Activated CD8-positive, alpha-beta memory T cell treated with anti-CD3 and anti-CD28 coated beads for 36 hours (primary cell): ENCODE results near the gene HES3. TPM values are rescaled to one million over a fixed set of nuclear protein-coding genes. Genes with fewer than 3 reads are reported as not detected.

Source experiments
- CTCF ChIA-PET: fragments of 350-600 bp; sonication (Branson Sonifier 250); formaldehyde crosslinking; loops from one replicate; lab custom pipeline; 2021; ENCODE audit warnings: antibody characterized with exemption; lab: Charles Lee
- POLR2A ChIA-PET: fragments of 350-600 bp; sonication (Branson Sonifier 250); formaldehyde crosslinking; loops from one replicate; lab custom pipeline; 2021; ENCODE audit warnings: antibody characterized with exemption; lab: Charles Lee
- total RNA-seq, 2 experiments: library from RNA; stranded (reverse); gene quantifications; one replicate each; pipeline ENCODE4 v1.2.3, GENCODE V29; 2021

Gene HES3
- total RNA-seq, 2 experiments from 2014 or later = not detected

- ChIA-PET CTCF (interaction anchor here (1.7 kb wide), 1 partner anchor 23 kb away, joined by 6 read pairs; no protein-coding TSS in a partner anchor), POLR2A (no interaction called here)
Measured at GRCh38 chr1:6269296-6269695, 25.3 kb downstream of the HES3 start.

- ChIA-PET CTCF (interaction anchor here (1.7 kb wide), 1 partner anchor 23 kb away, joined by 6 read pairs; no protein-coding TSS in a partner anchor), POLR2A (no interaction called here)
Measured at GRCh38 chr1:6269720-6270400, 25.9 kb downstream of the HES3 start.

DNA sequence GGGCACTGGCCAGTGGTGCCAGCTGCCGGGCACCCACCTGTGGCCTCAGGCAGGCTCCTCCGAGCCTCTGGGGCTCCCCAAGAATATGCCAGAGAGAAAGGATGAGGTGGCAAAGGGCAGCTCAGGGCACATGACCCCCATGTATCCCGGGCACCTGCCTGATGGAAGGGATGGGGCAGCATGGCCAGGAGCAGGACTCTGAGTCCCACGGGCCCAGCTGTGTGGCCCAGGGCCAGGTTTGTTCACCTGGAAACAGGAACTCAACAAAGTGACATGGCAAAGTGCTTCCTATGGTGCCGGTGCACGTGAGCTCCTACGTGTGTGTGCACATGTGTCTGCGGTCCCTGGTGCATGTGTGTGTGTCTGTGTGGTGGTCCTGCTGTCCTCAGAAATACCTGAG lies 26.4 kb downstream of the HES3 start:
- POLR2A ChIA-PET = no interaction called here
- CTCF ChIA-PET = no interaction called here

- POLR2A ChIA-PET = no interaction called here
- CTCF ChIA-PET = no interaction called here
Measured at GRCh38 chr1:6271006-6271405, 27.0 kb downstream of the HES3 start.

GRCh38 chr1:6271554-6271953 lies 27.6 kb downstream of the HES3 start:
- ChIA-PET CTCF (no interaction called here), POLR2A (no interaction called here)

DNA sequence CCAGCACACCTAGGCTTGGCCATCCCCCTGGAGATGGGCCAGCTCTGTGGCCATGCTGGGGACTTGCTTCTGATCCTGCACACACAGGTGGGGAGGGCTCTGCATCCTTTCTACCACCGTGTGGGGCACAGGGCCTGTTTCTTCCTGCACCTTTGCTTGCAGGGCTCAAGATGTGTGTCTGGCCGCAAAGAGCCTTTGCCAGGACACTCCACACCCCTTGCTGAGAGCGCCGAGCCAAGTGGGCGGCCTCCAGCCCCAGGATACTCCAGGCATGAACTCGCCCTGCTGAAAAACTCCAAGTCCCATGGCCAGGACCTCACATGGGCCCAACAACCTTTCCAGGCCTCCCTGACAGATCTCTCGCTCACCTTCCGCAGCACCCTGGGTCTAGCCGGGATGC lies 28.5 kb downstream of the HES3 start:
- ChIA-PET CTCF (no interaction called here), POLR2A (no interaction called here)

DNA sequence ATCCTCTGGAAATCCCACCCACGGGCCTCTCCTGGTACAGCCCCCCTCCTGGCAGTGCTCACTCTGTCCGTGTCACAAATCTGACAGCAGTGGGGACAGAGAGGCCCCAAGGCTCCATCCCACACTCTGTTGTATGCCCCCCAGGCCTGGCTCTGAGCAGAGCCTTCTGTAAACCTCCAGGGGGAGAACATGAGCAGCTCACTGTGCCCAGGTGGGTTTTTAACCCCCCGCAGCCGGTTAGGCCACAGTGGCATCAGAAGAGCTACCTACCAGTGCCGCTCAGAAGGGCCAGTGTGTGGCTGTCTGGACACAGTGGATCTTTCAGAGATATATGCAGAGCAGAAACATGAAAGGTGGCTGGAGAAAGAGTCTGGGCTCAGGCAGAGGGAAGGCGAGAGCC lies 28.9 kb downstream of the HES3 start:
- CTCF ChIA-PET = no interaction called here
- POLR2A ChIA-PET = no interaction called here

GRCh38 chr1:6273380-6273891 lies 29.5 kb downstream of the HES3 start:
- ChIA-PET POLR2A (no interaction called here), CTCF (no interaction called here)

- POLR2A ChIA-PET = no interaction called here
- CTCF ChIA-PET = no interaction called here
Measured at GRCh38 chr1:6274102-6274501, 30.1 kb downstream of the HES3 start.

- ChIA-PET POLR2A (no interaction called here), CTCF (no interaction called here)
Measured at GRCh38 chr1:6274622-6275139, 30.7 kb downstream of the HES3 start.

GRCh38 chr1:6275826-6276782 lies 32.1 kb downstream of the HES3 start:
- CTCF ChIA-PET = no interaction called here
- POLR2A ChIA-PET = no interaction called here

DNA sequence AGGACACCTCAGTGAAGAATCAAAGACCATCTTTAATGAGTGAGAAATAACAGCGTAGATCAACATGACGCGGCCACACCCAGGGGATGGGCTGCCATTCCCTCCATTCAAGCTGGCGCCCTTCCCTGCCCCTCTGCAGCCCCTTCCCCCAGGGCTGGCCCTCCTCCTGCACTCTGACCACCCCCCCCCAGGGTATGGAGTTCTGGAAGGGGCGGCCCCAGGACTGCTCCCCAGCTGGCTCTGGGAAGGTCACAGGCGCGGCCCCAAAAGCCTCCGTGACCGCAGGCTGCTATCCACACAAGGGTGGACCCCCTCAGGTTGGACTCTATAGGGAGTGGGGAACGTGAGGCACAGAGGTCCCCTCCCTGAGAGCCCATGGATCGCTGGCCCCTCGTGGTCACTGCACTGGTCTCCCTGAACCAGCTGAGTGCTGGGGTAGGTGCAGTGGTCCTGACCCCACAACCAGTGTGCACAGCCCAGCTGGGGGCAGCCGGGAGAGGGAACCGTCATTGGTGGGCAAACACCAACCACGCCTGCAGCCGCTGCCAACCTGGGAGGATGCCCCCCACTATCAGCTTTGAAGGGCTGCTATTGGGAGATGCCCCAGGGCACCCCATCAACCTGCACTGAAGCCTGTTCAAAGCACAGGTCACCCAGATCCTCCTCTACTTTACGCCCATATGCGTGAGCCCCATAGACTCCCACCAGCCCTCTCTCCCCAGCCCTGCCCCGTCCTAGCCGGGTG lies 33.0 kb downstream of the HES3 start:
- ChIA-PET POLR2A (no interaction called here), CTCF (interaction anchor here (0.6 kb wide), 1 partner anchor 271 kb away, joined by 3 read pairs; no protein-coding TSS in a partner anchor)

DNA sequence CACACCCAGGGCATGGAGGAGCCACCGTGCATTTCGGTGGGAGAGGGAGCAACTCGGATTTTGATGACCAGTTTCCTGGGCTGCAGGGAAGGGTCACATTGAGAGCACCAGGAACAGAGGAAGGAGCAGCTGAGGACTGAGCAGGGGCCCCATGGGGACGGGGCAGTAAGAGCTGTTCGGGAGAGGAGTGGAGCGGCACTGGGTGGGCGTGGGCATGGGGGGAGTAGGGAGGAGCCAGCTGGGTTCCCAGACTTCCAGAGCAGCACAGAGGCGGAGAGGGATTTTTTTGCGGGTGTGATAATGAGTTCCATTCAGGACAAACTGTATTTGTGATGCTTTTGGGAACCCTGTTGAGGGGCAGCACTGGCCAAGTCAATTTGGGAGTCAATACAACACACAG lies 34.3 kb downstream of the HES3 start:
- ChIA-PET POLR2A (no interaction called here), CTCF (no interaction called here)

GRCh38 chr1:6279066-6279465 lies 35.1 kb downstream of the HES3 start:
- CTCF ChIA-PET = no interaction called here
- POLR2A ChIA-PET = no interaction called here

GRCh38 chr1:6279613-6280383 lies 35.8 kb downstream of the HES3 start:
- CTCF ChIA-PET = interaction anchor here (1.8 kb wide), 1 partner anchor 33 kb away, joined by 6 read pairs; no protein-coding TSS in a partner anchor

GRCh38 chr1:6280761-6281451 lies 36.9 kb downstream of the HES3 start:
- POLR2A ChIA-PET = no interaction called here
- CTCF ChIA-PET = interaction anchor here (1.8 kb wide), 1 partner anchor 34 kb away, joined by 6 read pairs; no protein-coding TSS in a partner anchor

More at GRCh38 chr1:6279613-6280383, 35.8 kb downstream of the HES3 start:
- POLR2A ChIA-PET = no interaction called here

DNA sequence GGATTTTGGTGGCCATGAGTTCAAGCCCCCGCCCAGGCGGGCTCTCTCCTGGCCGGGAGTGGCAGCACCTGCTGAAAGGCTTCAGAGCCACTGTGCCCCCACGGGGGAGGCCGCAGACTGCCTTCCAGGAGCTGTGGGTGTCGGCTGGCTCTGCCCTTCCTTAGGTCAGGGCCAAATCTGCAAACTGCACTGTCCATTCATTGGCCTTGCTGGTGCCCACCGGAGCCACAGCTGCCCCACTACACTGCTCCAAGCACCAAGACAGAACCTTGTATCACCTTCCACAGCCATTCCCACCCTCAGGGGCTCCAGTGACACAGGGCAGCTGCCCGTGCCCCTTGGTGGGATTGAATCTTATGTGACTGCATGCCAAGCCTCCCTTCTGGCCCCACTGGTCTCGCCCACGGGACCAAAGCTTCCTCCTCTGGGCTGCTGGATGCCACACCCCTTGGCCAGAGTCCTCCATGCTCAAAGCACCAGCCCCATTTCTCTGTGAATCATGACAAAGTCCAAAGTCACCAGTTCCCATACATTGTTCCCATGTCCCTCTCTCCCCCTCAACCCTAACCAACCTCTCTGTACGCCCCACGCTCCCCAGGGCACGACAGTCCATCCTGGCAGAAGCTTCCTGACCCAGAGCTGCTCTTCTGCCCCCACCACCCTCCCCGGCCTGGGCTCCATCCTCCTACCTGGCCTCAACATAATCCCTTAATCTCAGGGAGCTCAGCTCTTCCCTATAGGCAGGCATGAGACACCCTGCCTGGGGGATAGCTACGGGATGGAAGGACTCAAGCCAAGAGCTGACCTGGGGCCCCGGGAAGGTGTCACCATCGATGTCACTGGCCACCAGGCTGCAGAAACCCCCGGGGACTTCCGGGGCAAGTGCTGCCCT lies 37.8 kb downstream of the HES3 start:
- ChIA-PET CTCF (interaction anchor here (1.8 kb wide), 1 partner anchor 35 kb away, joined by 6 read pairs; no protein-coding TSS in a partner anchor), POLR2A (no interaction called here)
